Measurements from ENCODE around the gene PSMA4.
A peak's percentile ranks its signal among the peaks of the same experiment; 100 is the strongest.

The PSMA4 gene

DNA sequence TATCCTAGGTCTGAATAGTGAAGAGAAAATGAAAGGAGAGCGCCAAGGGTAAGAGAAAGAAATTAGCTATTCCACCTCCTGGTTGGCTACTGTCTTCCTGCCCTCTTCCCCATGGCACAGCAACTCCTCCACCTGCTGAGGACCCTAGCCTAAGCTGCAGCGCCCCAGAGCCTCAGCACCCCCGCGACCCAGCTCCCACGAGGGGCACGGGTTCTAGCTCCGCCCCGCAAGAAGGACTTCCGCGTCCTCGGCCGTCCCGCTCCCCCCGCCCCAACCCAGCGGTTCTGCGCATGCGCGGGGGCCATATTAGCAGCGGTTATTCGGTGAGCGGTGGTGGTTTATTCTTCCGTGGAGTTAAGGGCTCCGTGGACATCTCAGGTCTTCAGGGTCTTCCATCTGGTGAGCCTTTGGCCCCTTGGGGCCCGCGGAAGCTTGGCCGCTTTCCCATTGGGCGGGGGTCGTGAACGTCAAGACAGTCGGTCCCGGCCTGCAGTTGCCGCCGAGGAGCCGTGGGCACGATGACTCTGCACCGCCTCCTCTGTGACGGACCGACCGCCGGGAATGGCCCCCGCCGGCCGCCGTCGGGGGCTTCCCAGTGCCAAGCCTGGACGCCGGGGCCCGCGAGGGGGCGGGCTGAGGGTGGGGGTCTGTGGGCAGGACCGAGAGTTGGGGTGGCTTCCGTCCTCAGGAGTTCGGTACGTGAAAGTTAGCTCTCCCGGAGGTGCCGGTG is at the start of gene PSMA4:
Gene PSMA4, plus strand, starts transcription at position 304 of the 730 bp plus-strand sequence. CDS start 1,484 bp downstream, outside the sequence.
- H3K27ac Mint-ChIP-seq = peak within 1 kb of the TSS; percentile 96 to 99 (median 99)
- peaks cover 25% of the 10 kb centered on the region for H3K36me3 Mint-ChIP-seq (ENCODE audit: low read depth)
- peak in 1 of 3 experiments; percentile 29 for TF ChIP-seq CTCF (IDR thresholded peaks at IDR 0.05; ENCODE audit: unreplicated experiment in 3 of 3)
- H3K4me3 Mint-ChIP-seq = peak within 1 kb of the TSS; percentile 93 to 100 (median 97)
- peaks cover under 1% of the 10 kb centered on the region for H3K27me3 Mint-ChIP-seq (ENCODE audit: low read depth)
- H3K4me1 Mint-ChIP-seq = peaks cover 30% of the 10 kb centered on the region
- H3K9me3 Mint-ChIP-seq = no peaks in the 10 kb centered on the region

- no peaks in the 10 kb centered on the region for H3K9me3 Mint-ChIP-seq
- H3K27me3 Mint-ChIP-seq (ENCODE audit: low read depth) = no peaks in the 10 kb centered on the region
- no peak for TF ChIP-seq CTCF (IDR thresholded peaks at IDR 0.05; ENCODE audit: unreplicated experiment in 3 of 3)
- no peaks in the 10 kb centered on the region for H3K4me1 Mint-ChIP-seq
- H3K4me3 Mint-ChIP-seq = no peak overlapping the region
- peaks cover 79% of the 10 kb centered on the region for H3K36me3 Mint-ChIP-seq (ENCODE audit: low read depth)
- peak overlapping the region in 2 of 3 experiments; percentile 11 to 47 for H3K27ac Mint-ChIP-seq
Measured at GRCh38 chr15:78492872-78493271, 47.4 kb upstream of the PSMA4 start.

GRCh38 chr15:78501857-78502256 is 38.4 kb upstream of the PSMA4 start:
- H3K4me1 Mint-ChIP-seq = no peaks in the 10 kb centered on the region
- peaks cover 51% of the 10 kb centered on the region for H3K36me3 Mint-ChIP-seq (ENCODE audit: low read depth)
- no peak for TF ChIP-seq CTCF (IDR thresholded peaks at IDR 0.05; ENCODE audit: unreplicated experiment in 3 of 3)
- H3K4me3 Mint-ChIP-seq = no peak overlapping the region
- no peaks in the 10 kb centered on the region for H3K27me3 Mint-ChIP-seq (ENCODE audit: low read depth)
- no peak overlapping the region for H3K27ac Mint-ChIP-seq
- no peaks in the 10 kb centered on the region for H3K9me3 Mint-ChIP-seq

- peaks cover 46% of the 10 kb centered on the region for H3K36me3 Mint-ChIP-seq (ENCODE audit: low read depth)
- H3K27me3 Mint-ChIP-seq (ENCODE audit: low read depth) = no peaks in the 10 kb centered on the region
- no peaks in the 10 kb centered on the region for H3K9me3 Mint-ChIP-seq
- no peaks in the 10 kb centered on the region for H3K4me1 Mint-ChIP-seq
- H3K27ac Mint-ChIP-seq = no peak overlapping the region
- no peak for TF ChIP-seq CTCF (IDR thresholded peaks at IDR 0.05; ENCODE audit: unreplicated experiment in 3 of 3)
- no peak overlapping the region for H3K4me3 Mint-ChIP-seq
Measured at GRCh38 chr15:78502641-78503040, 37.6 kb upstream of the PSMA4 start.

DNA sequence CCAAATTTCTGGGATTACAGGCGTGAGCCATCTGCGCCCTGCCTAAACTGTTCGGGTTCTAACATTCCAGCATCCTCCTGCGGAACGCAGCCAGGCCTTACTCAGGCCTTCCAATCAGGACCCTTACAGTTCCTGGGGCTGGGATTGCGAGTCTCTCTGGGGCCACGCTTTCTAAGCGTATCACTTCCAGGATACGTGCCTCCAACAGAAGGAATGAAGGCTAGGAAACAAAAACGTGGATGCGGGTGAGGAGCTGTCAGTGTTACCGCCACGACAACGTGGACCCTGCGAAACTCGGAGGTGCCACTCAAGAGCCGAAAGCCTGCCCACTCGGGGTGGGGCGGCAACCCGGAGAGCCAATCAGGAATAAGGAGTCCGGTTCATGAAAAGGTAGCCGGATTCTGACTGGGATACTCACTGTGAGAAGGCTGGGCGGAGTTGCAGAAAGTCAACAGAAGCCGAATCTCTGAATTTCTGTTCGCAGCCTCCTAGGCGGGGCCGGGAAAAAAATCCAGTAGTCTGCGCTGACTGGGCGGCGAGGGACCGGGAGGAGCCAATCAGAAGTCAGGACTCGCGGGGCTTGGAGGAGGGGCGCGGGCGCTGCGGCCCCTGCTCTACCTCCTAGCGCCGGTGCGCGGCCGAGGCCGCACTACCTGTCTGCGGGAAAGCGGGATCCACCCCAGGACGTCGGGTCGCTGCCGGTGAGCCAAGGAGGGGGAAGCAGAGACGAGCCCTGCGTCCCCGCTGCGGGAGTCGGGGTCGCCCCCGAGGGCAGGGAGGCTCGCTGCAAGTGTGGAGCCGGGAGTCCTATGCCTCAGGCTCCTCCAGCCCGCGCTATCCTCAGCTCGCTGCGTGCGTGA is 33.0 kb upstream of the PSMA4 start, which contains the start of gene HYKK:
Gene HYKK, plus strand, starts transcription at position 607 of the 860 bp plus-strand sequence. CDS start 5,512 bp downstream, outside the sequence.
- H3K4me3 Mint-ChIP-seq = peak within 1 kb of the TSS; percentile 85 to 90 (median 90)
- H3K36me3 Mint-ChIP-seq (ENCODE audit: low read depth) = peaks cover 5% of the 10 kb centered on the region
- no peaks in the 10 kb centered on the region for H3K9me3 Mint-ChIP-seq
- TF ChIP-seq CTCF (IDR thresholded peaks at IDR 0.05; ENCODE audit: unreplicated experiment in 3 of 3) = no peak
- H3K27me3 Mint-ChIP-seq (ENCODE audit: low read depth) = peaks cover 11% of the 10 kb centered on the region
- H3K27ac Mint-ChIP-seq = peak within 1 kb of the TSS; percentile 13 to 65 (median 27)
- H3K4me1 Mint-ChIP-seq = peaks cover 5% of the 10 kb centered on the region

Measured in nephron (organoid).